Progenitor cell of endocrine pancreas (in vitro differentiated cells): ENCODE results near the gene IVD. TPM values are rescaled to one million over a fixed set of nuclear protein-coding genes. Genes with fewer than 3 reads are reported as not detected.

ENCODE experiments used
- DNase-seq: peaks from one replicate; pipeline ENCODE4 v3.0.0; 2021; ENCODE audit warnings: low spot score; ENCODE audit not compliant: unreplicated experiment
- H3K27ac Mint-ChIP-seq: 2 replicates; pipeline ENCODE4 v1.8.0; 2021; ENCODE audit warnings: mild to moderate bottlenecking, moderate library complexity, mixed read lengths
- H3K27me3 Mint-ChIP-seq: 2 replicates; pipeline ENCODE4 v1.8.0; 2021; ENCODE audit warnings: mixed read lengths
- H3K36me3 Mint-ChIP-seq: 2 replicates; pipeline ENCODE4 v1.8.0; 2022; ENCODE audit warnings: mixed read lengths; ENCODE audit not compliant: insufficient read depth
- H3K4me1 Mint-ChIP-seq: 2 replicates; pipeline ENCODE4 v1.8.0; 2021; ENCODE audit warnings: low read depth, mixed read lengths
- H3K4me3 Mint-ChIP-seq: 2 replicates; pipeline ENCODE4 v1.8.0; 2021; ENCODE audit warnings: low read depth, mild to moderate bottlenecking, moderate library complexity, mixed read lengths
- H3K9me3 Mint-ChIP-seq: 2 replicates; pipeline ENCODE4 v1.8.0; 2021; ENCODE audit warnings: low read depth, mixed read lengths
- CTCF ChIP-seq: fragments of 200-600 bp; sonication (generic); IDR thresholded peaks from one replicate; pipeline ENCODE4 v1.5.0; 2021; ENCODE audit warnings: antibody characterized with exemption, mild to moderate bottlenecking; ENCODE audit not compliant: unreplicated experiment
- total RNA-seq: library from RNA; stranded (reverse); gene quantifications from 2 replicates; pipeline ENCODE4 v1.2.1, GENCODE V29; 2021

Gene IVD
- total RNA-seq, 1 donor from 2014 or later = 82.0 TPM

- no peak overlapping the region for H3K4me3 Mint-ChIP-seq
- no peak for DNase-seq
- no peaks in the 10 kb centered on the region for H3K36me3 Mint-ChIP-seq
- H3K27ac Mint-ChIP-seq = no peak overlapping the region
- no peak for TF ChIP-seq CTCF
- H3K9me3 Mint-ChIP-seq = no peaks in the 10 kb centered on the region
- H3K4me1 Mint-ChIP-seq = no peaks in the 10 kb centered on the region
- H3K27me3 Mint-ChIP-seq = peaks cover 46% of the 10 kb centered on the region
Measured at GRCh38 chr15:40429068-40429710, 23.6 kb downstream of the IVD start.

GRCh38 chr15:40430271-40430805 lies 24.7 kb downstream of the IVD start:
- Mint-ChIP-seq H3K4me3 (no peak overlapping the region), H3K27ac (no peak overlapping the region), H3K27me3 (peaks cover 54% of the 10 kb centered on the region), H3K9me3 (no peaks in the 10 kb centered on the region), H3K4me1 (peaks cover 2% of the 10 kb centered on the region), H3K36me3 (no peaks in the 10 kb centered on the region)
- TF ChIP-seq CTCF = no peak
- no peak for DNase-seq

GRCh38 chr15:40435023-40435709 lies 29.6 kb downstream of the IVD start:
- peaks cover 88% of the 10 kb centered on the region for H3K27me3 Mint-ChIP-seq
- H3K36me3 Mint-ChIP-seq = no peaks in the 10 kb centered on the region
- TF ChIP-seq CTCF = no peak
- DNase-seq = no peak
- no peaks in the 10 kb centered on the region for H3K9me3 Mint-ChIP-seq
- H3K4me1 Mint-ChIP-seq = peaks cover 16% of the 10 kb centered on the region
- H3K4me3 Mint-ChIP-seq = peak overlapping the region; percentile 25
- no peak overlapping the region for H3K27ac Mint-ChIP-seq

GRCh38 chr15:40435710-40436089 lies 30.1 kb downstream of the IVD start:
- H3K4me3 Mint-ChIP-seq = peak overlapping the region; percentile 25
- no peaks in the 10 kb centered on the region for H3K9me3 Mint-ChIP-seq
- DNase-seq = no peak
- TF ChIP-seq CTCF = no peak
- peaks cover 16% of the 10 kb centered on the region for H3K4me1 Mint-ChIP-seq
- no peaks in the 10 kb centered on the region for H3K36me3 Mint-ChIP-seq
- H3K27ac Mint-ChIP-seq = no peak overlapping the region
- peaks cover 84% of the 10 kb centered on the region for H3K27me3 Mint-ChIP-seq

GRCh38 chr15:40436116-40436891 lies 30.7 kb downstream of the IVD start:
- H3K27me3 Mint-ChIP-seq = peaks cover 81% of the 10 kb centered on the region
- peaks cover 16% of the 10 kb centered on the region for H3K4me1 Mint-ChIP-seq
- DNase-seq = no peak
- H3K27ac Mint-ChIP-seq = no peak overlapping the region
- H3K9me3 Mint-ChIP-seq = no peaks in the 10 kb centered on the region
- no peak for TF ChIP-seq CTCF
- H3K36me3 Mint-ChIP-seq = no peaks in the 10 kb centered on the region
- H3K4me3 Mint-ChIP-seq = peak overlapping the region; percentile 34
